Chondrocyte (in vitro differentiated cells): ENCODE data around the gene HES5. TPM values are rescaled to one million over a fixed set of nuclear protein-coding genes. Genes with fewer than 3 reads are reported as not detected.

ENCODE experiments used
- DNase-seq: peaks from one replicate; pipeline ENCODE4 v3.0.0; 2021; ENCODE audit warnings: mixed read lengths, low spot score
- H3K27ac Mint-ChIP-seq: one replicate; pipeline ENCODE4 v1.8.0; 2021; ENCODE audit warnings: mild to moderate bottlenecking, moderate library complexity, mixed read lengths; ENCODE audit not compliant: unreplicated experiment
- H3K27me3 Mint-ChIP-seq: 2 replicates; pipeline ENCODE4 v1.8.0; 2021; ENCODE audit warnings: low read depth, mixed read lengths
- H3K36me3 Mint-ChIP-seq: 2 replicates; pipeline ENCODE4 v1.8.0; 2021; ENCODE audit warnings: low read depth, mixed read lengths
- H3K4me1 Mint-ChIP-seq: 2 replicates; pipeline ENCODE4 v1.8.0; 2021; ENCODE audit warnings: low read depth, mild to moderate bottlenecking, mixed read lengths
- H3K4me3 Mint-ChIP-seq: one replicate; pipeline ENCODE4 v1.8.0; 2021; ENCODE audit warnings: mild to moderate bottlenecking, moderate library complexity, mixed read lengths; ENCODE audit not compliant: unreplicated experiment
- H3K9me3 Mint-ChIP-seq: 2 replicates; pipeline ENCODE4 v1.8.0; 2021; ENCODE audit warnings: low read depth, mixed read lengths
- total RNA-seq: library from RNA; stranded (reverse); gene quantifications from 3 replicates; pipeline ENCODE4 v1.2.1, GENCODE V29; 2021
- TF ChIP-seq, protein P1 (sequence below): fragments of 200-600 bp; sonication (generic); IDR thresholded peaks from 2 replicates; pipeline ENCODE4 v1.5.0; 2021; ENCODE audit warnings: antibody characterized with exemption, mild to moderate bottlenecking, moderate library complexity

HES5 gene
- total RNA-seq, 1 donor from 2014 or later = not detected

- no peak overlapping the region for H3K27ac Mint-ChIP-seq
- DNase-seq = no peak
- no peak overlapping the region for H3K4me3 Mint-ChIP-seq
- H3K36me3 Mint-ChIP-seq = peaks cover 2% of the 10 kb centered on the region
- no peaks in the 10 kb centered on the region for H3K27me3 Mint-ChIP-seq
- TF ChIP-seq, protein P1, sequence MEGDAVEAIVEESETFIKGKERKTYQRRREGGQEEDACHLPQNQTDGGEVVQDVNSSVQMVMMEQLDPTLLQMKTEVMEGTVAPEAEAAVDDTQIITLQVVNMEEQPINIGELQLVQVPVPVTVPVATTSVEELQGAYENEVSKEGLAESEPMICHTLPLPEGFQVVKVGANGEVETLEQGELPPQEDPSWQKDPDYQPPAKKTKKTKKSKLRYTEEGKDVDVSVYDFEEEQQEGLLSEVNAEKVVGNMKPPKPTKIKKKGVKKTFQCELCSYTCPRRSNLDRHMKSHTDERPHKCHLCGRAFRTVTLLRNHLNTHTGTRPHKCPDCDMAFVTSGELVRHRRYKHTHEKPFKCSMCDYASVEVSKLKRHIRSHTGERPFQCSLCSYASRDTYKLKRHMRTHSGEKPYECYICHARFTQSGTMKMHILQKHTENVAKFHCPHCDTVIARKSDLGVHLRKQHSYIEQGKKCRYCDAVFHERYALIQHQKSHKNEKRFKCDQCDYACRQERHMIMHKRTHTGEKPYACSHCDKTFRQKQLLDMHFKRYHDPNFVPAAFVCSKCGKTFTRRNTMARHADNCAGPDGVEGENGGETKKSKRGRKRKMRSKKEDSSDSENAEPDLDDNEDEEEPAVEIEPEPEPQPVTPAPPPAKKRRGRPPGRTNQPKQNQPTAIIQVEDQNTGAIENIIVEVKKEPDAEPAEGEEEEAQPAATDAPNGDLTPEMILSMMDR = no peak
- H3K4me1 Mint-ChIP-seq = peaks cover 4% of the 10 kb centered on the region
- no peaks in the 10 kb centered on the region for H3K9me3 Mint-ChIP-seq
These were observed 25.2 kb downstream of the HES5 start for GRCh38 chr1:2504949-2505272.

DNA sequence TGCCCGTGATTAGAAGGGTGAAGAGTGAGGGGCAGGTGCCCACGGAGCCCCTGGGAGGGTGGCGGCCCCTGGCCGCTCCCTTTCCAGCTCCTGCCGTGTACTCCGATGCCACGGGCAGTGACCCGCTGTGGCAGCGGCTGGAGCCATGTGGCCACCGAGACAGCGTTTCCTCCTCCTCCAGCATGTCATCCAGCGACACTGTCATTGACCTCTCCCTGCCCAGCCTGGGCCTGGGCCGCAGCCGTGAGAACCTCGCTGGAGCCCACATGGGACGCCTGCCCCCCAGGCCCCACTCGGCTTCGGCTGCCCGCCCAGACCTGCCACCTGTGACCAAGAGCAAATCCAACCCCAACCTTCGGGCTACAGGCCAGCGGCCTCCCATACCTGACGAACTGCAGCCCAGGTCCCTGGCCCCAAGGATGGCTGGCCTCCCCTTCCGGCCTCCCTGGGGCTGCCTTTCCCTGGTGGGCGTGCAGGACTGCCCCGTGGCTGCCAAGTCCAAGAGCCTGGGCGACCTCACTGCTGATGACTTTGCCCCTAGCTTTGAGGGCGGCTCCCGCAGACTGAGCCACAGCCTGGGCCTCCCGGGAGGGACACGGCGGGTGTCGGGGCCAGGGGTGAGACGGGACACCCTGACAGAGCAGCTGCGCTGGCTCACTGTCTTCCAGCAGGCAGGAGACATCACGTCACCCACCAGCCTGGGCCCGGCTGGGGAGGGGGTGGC, 25.7 kb downstream of the HES5 start:
- Mint-ChIP-seq H3K27me3 (no peaks in the 10 kb centered on the region), H3K36me3 (peaks cover 2% of the 10 kb centered on the region), H3K9me3 (no peaks in the 10 kb centered on the region), H3K4me3 (no peak overlapping the region), H3K4me1 (peaks cover 4% of the 10 kb centered on the region), H3K27ac (no peak overlapping the region)
- TF ChIP-seq, protein P1 = no peak
- DNase-seq = no peak

GRCh38 chr1:2503554-2504224, 26.4 kb downstream of the HES5 start:
- no peak overlapping the region for H3K27ac Mint-ChIP-seq
- TF ChIP-seq, protein P1 = no peak
- peaks cover 4% of the 10 kb centered on the region for H3K4me1 Mint-ChIP-seq
- H3K4me3 Mint-ChIP-seq = no peak overlapping the region
- H3K9me3 Mint-ChIP-seq = no peaks in the 10 kb centered on the region
- no peak for DNase-seq
- peaks cover 2% of the 10 kb centered on the region for H3K36me3 Mint-ChIP-seq
- H3K27me3 Mint-ChIP-seq = no peaks in the 10 kb centered on the region

DNA sequence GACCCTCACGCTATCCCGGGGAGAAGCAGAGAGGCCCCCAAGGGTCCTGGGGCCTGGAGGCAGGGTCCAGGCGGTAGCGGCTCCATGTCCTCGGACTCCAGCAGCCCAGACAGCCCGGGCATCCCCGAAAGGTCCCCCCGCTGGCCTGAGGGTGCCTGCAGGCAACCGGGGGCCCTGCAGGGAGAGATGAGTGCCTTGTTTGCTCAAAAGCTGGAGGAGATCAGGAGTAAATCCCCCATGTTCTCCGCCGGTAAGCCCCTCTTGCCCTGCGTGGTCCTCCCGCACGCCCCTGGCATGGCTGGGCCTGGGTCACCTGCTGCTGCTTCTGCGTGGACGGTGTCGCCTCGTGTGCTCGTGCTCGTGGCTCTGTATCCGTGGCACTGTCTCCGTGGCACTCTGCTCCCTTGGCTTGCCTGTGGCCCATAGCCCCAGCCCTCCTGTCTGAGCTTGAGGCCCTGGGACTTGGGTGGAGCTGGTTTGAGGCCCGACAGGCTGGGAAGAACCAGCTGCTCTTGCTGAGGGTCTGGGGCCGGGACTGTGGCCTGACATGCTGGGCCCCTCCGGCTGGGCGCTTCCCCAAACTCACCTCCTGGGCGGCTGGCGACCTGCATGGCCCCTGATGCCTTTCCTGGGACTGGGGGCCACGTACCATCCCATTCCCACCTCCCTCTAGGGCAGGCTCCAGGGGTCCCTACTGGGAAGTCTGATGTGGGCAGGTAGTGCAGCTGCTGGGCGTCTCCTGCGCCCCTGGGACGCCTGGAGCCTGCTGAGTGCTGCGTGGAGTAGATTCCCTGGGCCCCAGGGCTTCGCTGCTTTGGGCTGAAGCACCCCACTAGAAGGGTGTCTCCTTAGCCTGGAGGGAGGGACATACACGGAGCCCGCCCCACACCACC, 27.2 kb downstream of the HES5 start:
- DNase-seq = no peak
- no peaks in the 10 kb centered on the region for H3K9me3 Mint-ChIP-seq
- no peak overlapping the region for H3K4me3 Mint-ChIP-seq
- H3K27ac Mint-ChIP-seq = no peak overlapping the region
- no peaks in the 10 kb centered on the region for H3K36me3 Mint-ChIP-seq
- TF ChIP-seq, protein P1 = no peak
- no peaks in the 10 kb centered on the region for H3K27me3 Mint-ChIP-seq
- peaks cover 4% of the 10 kb centered on the region for H3K4me1 Mint-ChIP-seq

- H3K27me3 Mint-ChIP-seq = no peaks in the 10 kb centered on the region
- peaks cover 4% of the 10 kb centered on the region for H3K4me1 Mint-ChIP-seq
- DNase-seq = no peak
- TF ChIP-seq, protein P1 = no peak
- no peaks in the 10 kb centered on the region for H3K36me3 Mint-ChIP-seq
- H3K9me3 Mint-ChIP-seq = no peaks in the 10 kb centered on the region
- no peak overlapping the region for H3K27ac Mint-ChIP-seq
- no peak overlapping the region for H3K4me3 Mint-ChIP-seq
These were observed 27.9 kb downstream of the HES5 start for GRCh38 chr1:2502210-2502609.
